Skeletal muscle tissue (tissue), 4 donors: ENCODE measurements around the gene LMAN1L. TPM values are rescaled to one million over a fixed set of nuclear protein-coding genes. Genes with fewer than 3 reads are reported as not detected.

Experiments
- H3K27ac ChIP-seq: one replicate; pipeline ENCODE4 v1.7.0; 2013; ENCODE audit warnings: mild to moderate bottlenecking, low read depth, low read length, inconsistent platforms
- H3K27me3 ChIP-seq, 3 donors: one replicate each; pipeline ENCODE4 v1.7.0; 2013; ENCODE audit warnings: low read length in 3 of 3; ENCODE audit not compliant: control insufficient read depth in 3 of 3, insufficient read depth in 3 of 3
- H3K36me3 ChIP-seq, 3 donors: one replicate each; pipeline ENCODE4 v1.7.0; 2013; ENCODE audit warnings: low read length in 3 of 3; ENCODE audit not compliant: control insufficient read depth in 3 of 3, insufficient read depth in 3 of 3
- H3K4me1 ChIP-seq, 3 donors: one replicate each; pipeline ENCODE4 v1.7.0; 2013; ENCODE audit warnings: low read length in 3 of 3, mild to moderate bottlenecking in 3 of 3; ENCODE audit not compliant: control insufficient read depth in 3 of 3, insufficient read depth in 3 of 3
- H3K4me3 ChIP-seq, 3 donors: one replicate each; pipeline ENCODE4 v1.7.0; 2013; ENCODE audit warnings: low read length in 3 of 3
- H3K9ac ChIP-seq, 3 donors: one replicate each; pipeline ENCODE4 v1.7.0; 2013; ENCODE audit warnings: low read length in 3 of 3, mild to moderate bottlenecking in 3 of 3, moderate library complexity in 2 of 3, low read depth in 1 of 3
- H3K9me3 ChIP-seq, 3 donors: one replicate each; pipeline ENCODE4 v1.7.0; 2013; ENCODE audit warnings: low read length in 3 of 3; ENCODE audit not compliant: control insufficient read depth in 3 of 3
- total RNA-seq: library from RNA; depleted of rRNA; stranded (reverse); fragments of >200 nt; gene quantifications from one replicate; pipeline ENCODE4 v1.2.3, GENCODE V29; 2014
- donor health status: Osteomylitis.

The LMAN1L gene
- total RNA-seq, 1 donor from 2014 or later, result not detected

GRCh38 chr15:74788042-74788682 lies 24.5 kb upstream of the LMAN1L start:
- H3K4me3 ChIP-seq, result peak overlapping the region in 1 of 3 donors; percentile 2
- peak overlapping the region; percentile 66 for H3K27ac ChIP-seq
- H3K9me3 ChIP-seq, result no peaks in the 10 kb centered on the region

GRCh38 chr15:74788683-74789151 lies 23.9 kb upstream of the LMAN1L start:
- Histone ChIP-seq H3K9ac (no peak overlapping the region), H3K27me3 (no peaks in the 10 kb centered on the region), H3K4me1 (peaks cover 86 to 94% (median 88%) of the 10 kb centered on the region in 3 donors), H3K9me3 (no peaks in the 10 kb centered on the region), H3K36me3 (peaks cover 0 to 2% (median 0%) of the 10 kb centered on the region in 3 donors), H3K4me3 (no peak overlapping the region), H3K27ac (peak overlapping the region; percentile 66)

More at GRCh38 chr15:74788042-74788682, 24.5 kb upstream of the LMAN1L start:
- Histone ChIP-seq H3K4me1 (peaks cover 91 to 96% (median 93%) of the 10 kb centered on the region in 3 donors), H3K36me3 (peaks cover 0 to 2% (median 0%) of the 10 kb centered on the region in 3 donors), H3K9ac (peak overlapping the region in 2 of 3 donors; percentile 38 to 54), H3K27me3 (no peaks in the 10 kb centered on the region)

GRCh38 chr15:74789171-74789631 lies 23.4 kb upstream of the LMAN1L start:
- Histone ChIP-seq H3K4me1 (peaks cover 81 to 89% (median 84%) of the 10 kb centered on the region in 3 donors), H3K9ac (peak overlapping the region in 1 of 3 donors; percentile 33), H3K4me3 (no peak overlapping the region), H3K36me3 (peaks cover 0 to 2% (median 0%) of the 10 kb centered on the region in 3 donors), H3K27me3 (no peaks in the 10 kb centered on the region), H3K27ac (peak overlapping the region; percentile 66), H3K9me3 (no peaks in the 10 kb centered on the region)

DNA sequence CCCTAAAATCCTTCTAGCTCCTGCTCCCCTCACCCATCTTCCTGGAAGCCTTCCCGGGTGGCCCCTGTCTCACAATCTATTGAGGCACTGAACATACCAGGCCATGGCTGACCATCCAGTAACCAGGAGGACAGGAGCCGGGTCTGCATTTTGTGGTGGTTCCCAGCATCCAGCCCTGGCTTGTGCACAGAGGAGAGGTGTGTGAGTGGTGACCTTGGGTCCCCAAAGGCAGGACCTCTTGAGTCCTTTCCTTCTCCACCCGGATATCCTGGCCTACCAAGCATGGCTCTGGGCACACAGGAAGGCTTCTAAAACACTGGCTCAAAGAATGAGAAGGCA lies 22.9 kb upstream of the LMAN1L start:
- peak overlapping the region; percentile 24 to 49 (median 32) for H3K4me3 ChIP-seq
- H3K9ac ChIP-seq, result peak overlapping the region; percentile 50 to 60 (median 54)
- H3K9me3 ChIP-seq, result no peaks in the 10 kb centered on the region
- no peaks in the 10 kb centered on the region for H3K27me3 ChIP-seq
- peak overlapping the region; percentile 66 for H3K27ac ChIP-seq
- H3K36me3 ChIP-seq, result peaks cover 0 to 2% (median 0%) of the 10 kb centered on the region in 3 donors
- peaks cover 77 to 84% (median 79%) of the 10 kb centered on the region in 3 donors for H3K4me1 ChIP-seq

GRCh38 chr15:74790080-74790916 lies 22.3 kb upstream of the LMAN1L start:
- Histone ChIP-seq H3K36me3 (peaks cover 0 to 2% (median 1%) of the 10 kb centered on the region in 3 donors), H3K4me3 (peak overlapping the region; percentile 32 to 49 (median 48)), H3K9ac (peak overlapping the region; percentile 50 to 60 (median 54)), H3K27ac (peak overlapping the region; percentile 66), H3K9me3 (no peaks in the 10 kb centered on the region), H3K4me1 (peaks cover 71 to 78% (median 73%) of the 10 kb centered on the region in 3 donors), H3K27me3 (no peaks in the 10 kb centered on the region)

DNA sequence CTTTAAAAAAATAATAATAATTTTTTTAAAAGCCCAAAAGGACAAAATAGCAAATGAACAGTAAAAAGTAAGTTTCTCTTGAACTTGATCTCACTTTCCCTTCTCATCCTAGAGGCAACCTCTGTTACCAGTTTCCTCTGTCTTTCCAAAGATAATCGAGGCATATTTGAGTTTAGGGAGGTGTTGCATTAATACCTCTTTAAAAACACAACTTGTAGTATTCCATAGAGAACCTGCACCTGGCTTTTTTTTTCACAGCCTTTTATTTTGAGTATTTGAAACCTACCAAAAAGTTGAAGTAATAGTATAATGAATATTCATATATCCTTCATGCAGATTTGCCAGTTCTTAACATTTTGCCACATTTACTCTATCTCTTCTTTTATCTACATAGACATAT lies 21.6 kb upstream of the LMAN1L start:
- Histone ChIP-seq H3K27ac (no peak overlapping the region), H3K36me3 (peaks cover 0 to 2% (median 0%) of the 10 kb centered on the region in 3 donors), H3K4me3 (no peak overlapping the region), H3K4me1 (peaks cover 64 to 71% (median 66%) of the 10 kb centered on the region in 3 donors), H3K9ac (peak overlapping the region in 1 of 3 donors; percentile 60), H3K27me3 (no peaks in the 10 kb centered on the region), H3K9me3 (no peaks in the 10 kb centered on the region)

DNA sequence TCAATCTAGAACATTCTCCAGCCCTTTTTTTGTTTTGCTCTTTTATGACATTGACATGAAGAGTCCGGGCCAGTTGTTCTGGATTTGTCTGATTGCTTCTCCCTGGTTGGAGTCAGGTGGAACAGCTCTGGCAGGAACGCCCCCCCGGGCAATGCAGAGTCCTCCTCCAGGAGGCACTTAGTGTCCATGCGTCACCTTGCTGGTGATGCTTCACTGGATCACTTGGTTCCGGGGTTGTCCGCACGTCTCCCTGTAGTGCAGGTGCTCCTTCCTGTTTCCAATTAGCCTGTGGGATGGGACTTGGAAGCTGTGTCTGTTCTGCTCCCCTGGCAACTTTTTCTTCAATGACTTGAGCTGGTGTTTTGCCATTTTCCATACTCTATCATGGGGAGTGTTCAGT lies 21.0 kb upstream of the LMAN1L start:
- Histone ChIP-seq H3K4me3 (no peak overlapping the region), H3K9ac (no peak overlapping the region), H3K36me3 (peaks cover 0 to 2% (median 0%) of the 10 kb centered on the region in 3 donors), H3K27ac (no peak overlapping the region), H3K27me3 (no peaks in the 10 kb centered on the region), H3K4me1 (peaks cover 57 to 64% (median 60%) of the 10 kb centered on the region in 3 donors), H3K9me3 (no peaks in the 10 kb centered on the region)

DNA sequence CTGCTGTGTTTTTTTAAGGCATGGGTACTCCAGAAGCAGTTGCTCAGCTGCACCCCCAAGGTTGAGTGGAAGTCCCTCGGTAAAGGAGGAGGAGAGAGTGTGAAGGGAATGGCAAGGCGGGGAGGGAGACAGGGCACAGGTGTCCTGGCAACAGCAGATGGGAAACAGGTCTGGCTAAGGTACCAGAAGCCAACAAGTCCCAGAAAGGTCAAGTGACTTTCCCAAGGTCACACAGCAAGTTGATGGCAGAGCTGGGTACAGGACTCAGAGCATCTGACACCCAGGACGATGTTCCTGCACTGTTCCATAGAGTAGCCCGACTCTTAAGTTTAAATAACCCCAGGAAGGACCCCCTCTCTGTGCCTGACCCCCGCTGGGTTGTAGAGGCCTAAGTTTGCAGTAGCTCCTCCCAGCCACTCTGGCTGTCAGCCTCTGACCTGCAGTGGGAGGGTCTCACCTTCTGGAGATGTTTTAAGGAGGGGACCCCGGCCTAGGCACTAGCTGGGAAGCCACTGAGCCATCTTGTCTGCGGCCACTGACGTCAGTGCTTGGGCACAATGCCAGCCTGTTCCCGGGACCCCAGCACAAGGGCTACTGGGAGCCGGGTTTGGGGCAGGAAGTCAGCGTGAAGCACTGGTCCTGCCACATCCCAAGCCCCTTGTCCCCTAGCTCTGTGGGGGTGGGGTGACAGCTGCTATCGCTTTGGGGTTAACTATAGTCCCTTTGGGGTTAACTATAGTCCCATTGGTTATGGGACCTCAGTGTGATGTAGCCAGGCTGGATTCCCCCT lies 20.2 kb upstream of the LMAN1L start:
- H3K27me3 ChIP-seq, result no peaks in the 10 kb centered on the region
- H3K9me3 ChIP-seq, result no peaks in the 10 kb centered on the region
- no peak overlapping the region for H3K27ac ChIP-seq
- peak overlapping the region in 2 of 3 donors; percentile 20 to 33 for H3K9ac ChIP-seq
- peaks cover 0 to 2% (median 0%) of the 10 kb centered on the region in 3 donors for H3K36me3 ChIP-seq
- H3K4me1 ChIP-seq, result peaks cover 50 to 57% (median 52%) of the 10 kb centered on the region in 3 donors
- no peak overlapping the region for H3K4me3 ChIP-seq
